GM06990 (cell line): ENCODE data around the gene KRT7.

Source experiments
- DNase-seq: peaks from one replicate; pipeline ENCODE4 v3.0.0-alpha.2; 2011; ENCODE audit not compliant: insufficient read length; ENCODE audit errors: extremely low read depth
- H3K27me3 ChIP-seq: replicated peaks from 2 replicates; pipeline ENCODE4 v1.6.0; 2011; ENCODE audit warnings: low read length; ENCODE audit not compliant: control insufficient read depth, insufficient read depth
- H3K36me3 ChIP-seq: 2 replicates; pipeline ENCODE4 v1.5.1; 2011; ENCODE audit warnings: low read length; ENCODE audit not compliant: control insufficient read depth, insufficient read depth
- H3K4me3 ChIP-seq: replicated peaks from 2 replicates; pipeline ENCODE4 v1.5.1; 2011; ENCODE audit warnings: low read depth, mild to moderate bottlenecking, control low read depth, low read length
- CTCF ChIP-seq: IDR thresholded peaks from 2 replicates; pipeline ENCODE4 v1.5.1; 2011; ENCODE audit warnings: low read length, control low read depth, mild to moderate bottlenecking, inconsistent platforms; ENCODE audit not compliant: insufficient read depth, poor library complexity, severe bottlenecking

KRT7 gene

GRCh38 chr12:52209321-52209720 is 23.7 kb upstream of the KRT7 start:
- no peak for DNase-seq
- no peaks in the 10 kb centered on the region; the same call in 1 of the 2 replicates for H3K27me3 ChIP-seq
- no peak overlapping the region for H3K4me3 ChIP-seq
- H3K36me3 ChIP-seq = no peaks in the 10 kb centered on the region
- TF ChIP-seq CTCF = no peak

- H3K4me3 ChIP-seq = no peak overlapping the region
- no peak for DNase-seq
- H3K27me3 ChIP-seq = no peaks in the 10 kb centered on the region; the same call in 1 of the 2 replicates
- H3K36me3 ChIP-seq = no peaks in the 10 kb centered on the region
- no peak for TF ChIP-seq CTCF
Observed at GRCh38 chr12:52210186-52210924, 22.7 kb upstream of the KRT7 start.

GRCh38 chr12:52210925-52211650 is 22.0 kb upstream of the KRT7 start:
- Histone ChIP-seq H3K36me3 (no peaks in the 10 kb centered on the region), H3K4me3 (no peak overlapping the region), H3K27me3 (no peaks in the 10 kb centered on the region; the same call in 1 of the 2 replicates)
- DNase-seq = no peak
- TF ChIP-seq CTCF = no peak

- Histone ChIP-seq H3K4me3 (no peak overlapping the region), H3K27me3 (no peaks in the 10 kb centered on the region; the same call in 1 of the 2 replicates), H3K36me3 (no peaks in the 10 kb centered on the region)
- no peak for TF ChIP-seq CTCF
- no peak for DNase-seq
Observed at GRCh38 chr12:52211716-52212585, 21.1 kb upstream of the KRT7 start.

- Histone ChIP-seq H3K36me3 (no peaks in the 10 kb centered on the region), H3K27me3 (no peaks in the 10 kb centered on the region; the same call in 1 of the 2 replicates), H3K4me3 (no peak overlapping the region)
- no peak for TF ChIP-seq CTCF
- no peak for DNase-seq
Observed at GRCh38 chr12:52212701-52213563, 20.1 kb upstream of the KRT7 start.
